BE2C (cell line): Measurements from ENCODE around the gene THBS2.

Experiments used
- DNase-seq: peaks from one replicate; pipeline ENCODE4 v3.0.0-alpha.2; 2020
- H3K27me3 ChIP-seq: fragments of 250-450 bp; sonication (Bioruptor Pico); 2 replicates; pipeline ENCODE4 v1.5.1; 2020; ENCODE audit warnings: mild to moderate bottlenecking
- H3K36me3 ChIP-seq: fragments of 250-450 bp; sonication (Bioruptor Pico); 2 replicates; pipeline ENCODE4 v1.5.1; 2020; ENCODE audit warnings: mild to moderate bottlenecking
- H3K4me1 ChIP-seq: fragments of 250-450 bp; sonication (Bioruptor Pico); 2 replicates; pipeline ENCODE4 v1.5.1; 2020
- H3K4me3 ChIP-seq: 2 replicates; pipeline ENCODE4 v1.5.1; 2011; ENCODE audit warnings: low read depth, low read length
- H3K9me3 ChIP-seq: fragments of 250-450 bp; sonication (Bioruptor Pico); 2 replicates; pipeline ENCODE4 v1.5.1; 2020
- TF ChIP-seq, protein P1 (sequence below): IDR thresholded peaks from 2 replicates; pipeline ENCODE4 v1.5.1; 2012; ENCODE audit warnings: mild to moderate bottlenecking, low read depth, low read length

THBS2 gene

DNA sequence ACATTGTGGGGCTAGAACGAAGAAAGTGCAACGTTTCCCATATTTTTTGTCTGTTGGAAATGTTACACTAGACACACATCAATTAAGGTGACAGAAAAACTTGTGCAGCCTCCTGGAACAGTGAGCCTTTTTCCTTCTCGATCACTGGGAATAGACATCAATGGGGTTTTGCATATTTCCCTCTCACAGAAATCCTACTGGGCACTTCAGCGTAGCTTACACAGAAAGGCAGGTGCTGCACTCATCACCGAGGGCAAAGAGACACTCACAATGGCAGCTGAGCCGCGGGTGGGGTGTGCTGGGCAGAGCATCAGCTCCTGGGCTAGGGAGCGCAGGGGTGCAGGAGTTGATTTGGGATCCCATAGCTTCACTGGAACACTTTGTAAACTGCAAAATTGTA is 64.5 kb downstream of the THBS2 start:
- no peaks in the 10 kb centered on the region for H3K27me3 ChIP-seq

DNA sequence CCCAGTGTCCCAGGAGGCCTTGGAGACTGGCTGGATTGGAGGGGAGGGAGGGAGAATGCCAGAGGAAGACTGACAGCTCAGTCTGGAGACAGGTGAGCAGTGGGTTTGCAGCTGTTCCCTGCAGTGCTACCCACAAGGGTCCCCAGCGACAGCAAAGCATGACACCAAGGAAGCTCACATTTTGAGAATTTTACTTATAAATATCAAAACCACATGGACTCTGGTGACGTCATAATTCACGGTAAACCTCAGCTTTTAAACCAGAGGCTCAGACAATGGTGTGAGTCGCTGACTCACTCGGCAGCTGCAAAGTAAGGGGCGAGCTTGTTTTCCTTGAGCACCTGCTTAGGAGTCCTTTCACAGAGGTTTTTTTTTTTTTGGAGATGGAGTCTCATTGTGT is 65.2 kb downstream of the THBS2 start:
- Histone ChIP-seq H3K27me3 (no peaks in the 10 kb centered on the region), H3K4me3 (no peak overlapping the region), H3K9me3 (no peaks in the 10 kb centered on the region; the same call in 1 of the 2 replicates), H3K4me1 (no peaks in the 10 kb centered on the region), H3K36me3 (no peaks in the 10 kb centered on the region)
- TF ChIP-seq, protein P1, sequence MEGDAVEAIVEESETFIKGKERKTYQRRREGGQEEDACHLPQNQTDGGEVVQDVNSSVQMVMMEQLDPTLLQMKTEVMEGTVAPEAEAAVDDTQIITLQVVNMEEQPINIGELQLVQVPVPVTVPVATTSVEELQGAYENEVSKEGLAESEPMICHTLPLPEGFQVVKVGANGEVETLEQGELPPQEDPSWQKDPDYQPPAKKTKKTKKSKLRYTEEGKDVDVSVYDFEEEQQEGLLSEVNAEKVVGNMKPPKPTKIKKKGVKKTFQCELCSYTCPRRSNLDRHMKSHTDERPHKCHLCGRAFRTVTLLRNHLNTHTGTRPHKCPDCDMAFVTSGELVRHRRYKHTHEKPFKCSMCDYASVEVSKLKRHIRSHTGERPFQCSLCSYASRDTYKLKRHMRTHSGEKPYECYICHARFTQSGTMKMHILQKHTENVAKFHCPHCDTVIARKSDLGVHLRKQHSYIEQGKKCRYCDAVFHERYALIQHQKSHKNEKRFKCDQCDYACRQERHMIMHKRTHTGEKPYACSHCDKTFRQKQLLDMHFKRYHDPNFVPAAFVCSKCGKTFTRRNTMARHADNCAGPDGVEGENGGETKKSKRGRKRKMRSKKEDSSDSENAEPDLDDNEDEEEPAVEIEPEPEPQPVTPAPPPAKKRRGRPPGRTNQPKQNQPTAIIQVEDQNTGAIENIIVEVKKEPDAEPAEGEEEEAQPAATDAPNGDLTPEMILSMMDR = no peak
- no peak for DNase-seq

More for the DNA sequence above, 64.5 kb downstream of the THBS2 start:
- Histone ChIP-seq H3K4me3 (no peak overlapping the region), H3K4me1 (no peaks in the 10 kb centered on the region), H3K9me3 (no peaks in the 10 kb centered on the region; the same call in 1 of the 2 replicates), H3K36me3 (no peaks in the 10 kb centered on the region)
- TF ChIP-seq, protein P1 = no peak
- DNase-seq = no peak

DNA sequence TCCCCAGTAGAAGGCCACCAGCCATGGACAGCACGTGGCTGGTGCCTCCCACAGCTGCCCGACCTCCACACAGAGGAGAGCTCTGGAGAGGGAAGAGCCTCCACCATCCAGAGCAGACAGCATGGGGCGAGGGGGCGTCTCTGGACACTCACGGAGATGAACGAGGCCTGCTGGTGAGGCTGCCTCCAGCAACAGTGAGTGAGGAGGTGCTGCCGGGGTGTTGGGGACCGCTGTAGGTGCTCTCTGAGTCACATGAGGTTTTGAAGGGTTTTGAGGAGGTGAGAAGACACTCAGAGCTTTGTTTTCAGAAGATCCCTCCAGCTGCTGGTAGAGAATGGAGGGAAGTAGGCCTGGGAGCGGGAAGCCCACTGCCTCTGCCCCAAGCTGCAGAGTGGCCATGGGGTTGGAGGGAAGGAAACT is 65.6 kb downstream of the THBS2 start:
- no peaks in the 10 kb centered on the region for H3K27me3 ChIP-seq
- no peak for DNase-seq

DNA sequence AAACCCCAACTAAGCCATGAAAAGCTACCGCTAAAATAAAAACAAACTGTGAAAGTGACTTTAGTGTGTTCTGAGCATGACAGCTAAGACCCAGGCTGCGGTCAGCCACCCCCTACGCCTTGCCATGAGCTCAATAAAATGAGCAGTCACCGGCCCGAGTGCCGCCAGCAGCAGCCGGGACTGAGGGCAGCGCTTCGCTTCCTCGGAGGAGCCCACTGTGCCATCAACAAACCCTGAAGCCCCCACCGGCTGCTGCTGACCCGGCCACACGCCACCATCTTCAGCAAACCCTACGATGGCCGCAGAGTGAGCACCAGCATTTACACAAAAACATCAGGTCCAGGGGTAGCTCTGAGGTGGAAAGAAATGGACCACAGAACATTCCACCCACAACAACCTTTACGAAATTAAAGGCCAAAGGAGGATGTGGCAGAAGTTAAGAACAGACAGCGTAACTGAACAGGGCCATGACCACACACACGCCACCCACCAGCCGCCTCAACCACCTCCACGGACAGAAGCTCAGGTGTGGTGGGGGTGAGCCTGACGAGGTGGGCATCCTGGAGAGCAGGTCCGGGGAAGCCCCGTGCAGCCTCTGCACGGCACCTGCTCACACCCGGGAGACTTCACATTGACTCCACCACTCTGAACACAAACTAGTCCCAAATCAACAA is 67.0 kb downstream of the THBS2 start:
- H3K27me3 ChIP-seq = no peaks in the 10 kb centered on the region
- no peaks in the 10 kb centered on the region for H3K36me3 ChIP-seq
- TF ChIP-seq, protein P1 = no peak

More for the DNA sequence above, 65.6 kb downstream of the THBS2 start:
- Histone ChIP-seq H3K4me1 (no peaks in the 10 kb centered on the region), H3K9me3 (no peaks in the 10 kb centered on the region; the same call in 1 of the 2 replicates), H3K36me3 (no peaks in the 10 kb centered on the region), H3K4me3 (no peak overlapping the region)
- TF ChIP-seq, protein P1 = no peak

DNA sequence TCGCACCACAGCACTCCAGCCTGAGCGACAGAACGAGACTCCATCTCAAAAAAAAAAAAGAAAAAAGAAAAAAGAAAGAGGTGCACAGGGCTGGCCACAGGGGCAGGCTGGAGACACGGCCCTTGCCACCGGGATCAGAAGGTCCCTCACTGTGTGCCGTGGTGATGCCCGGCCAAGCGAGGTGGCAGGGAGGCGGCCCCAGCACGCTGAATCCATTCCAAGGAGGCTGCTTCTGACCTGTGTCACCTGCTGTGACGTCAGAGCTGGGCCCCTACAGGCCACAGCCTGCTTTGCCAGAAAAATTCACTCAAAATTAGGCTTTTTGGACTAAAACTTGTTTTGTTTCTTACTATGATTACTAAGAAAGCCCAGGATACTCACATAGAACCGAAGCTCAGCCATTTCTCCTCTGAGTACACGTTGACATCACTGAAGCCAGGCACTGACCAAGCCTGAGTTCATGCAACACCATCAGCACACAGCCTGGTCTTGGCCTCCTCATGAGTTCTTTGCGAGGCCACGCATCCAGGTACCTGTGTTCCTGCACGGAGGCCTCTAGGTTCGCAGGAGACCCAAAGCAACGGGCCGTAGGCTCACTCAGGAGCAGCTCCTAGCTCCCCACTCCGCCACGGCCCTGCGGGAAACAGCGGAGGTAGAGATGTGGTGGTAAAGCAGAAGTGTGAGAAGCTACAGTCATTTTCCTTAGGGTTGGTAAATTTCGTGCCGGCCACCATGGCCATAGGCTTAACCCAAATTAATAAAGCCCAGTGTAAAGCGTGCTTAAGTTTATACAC is 67.8 kb downstream of the THBS2 start:
- no peaks in the 10 kb centered on the region for H3K4me1 ChIP-seq
- TF ChIP-seq, protein P1 = no peak
- DNase-seq = no peak
- H3K9me3 ChIP-seq = no peaks in the 10 kb centered on the region; the same call in 1 of the 2 replicates
- no peaks in the 10 kb centered on the region for H3K27me3 ChIP-seq
- no peaks in the 10 kb centered on the region for H3K36me3 ChIP-seq
- no peak overlapping the region for H3K4me3 ChIP-seq

More for the DNA sequence above, 67.0 kb downstream of the THBS2 start:
- Histone ChIP-seq H3K4me3 (no peak overlapping the region), H3K4me1 (no peaks in the 10 kb centered on the region), H3K9me3 (no peaks in the 10 kb centered on the region; the same call in 1 of the 2 replicates)
- no peak for DNase-seq
